GM23338 (cell line): Measurements from ENCODE around the gene MCTP1.

Experiments used
- CREB1 ChIP-seq: fragments of 250-450 bp; sonication (Bioruptor Pico); IDR thresholded peaks from 2 replicates; pipeline ENCODE4 v1.5.0; 2020; ENCODE audit warnings: low read depth, mild to moderate bottlenecking, moderate library complexity
- EZH2 ChIP-seq: fragments of 200-600 bp; sonication (generic); IDR thresholded peaks from one replicate; pipeline ENCODE4 v1.8.0; 2017; ENCODE audit warnings: antibody characterized with exemption, mild to moderate bottlenecking, low read depth; ENCODE audit not compliant: unreplicated experiment
- EZH2phosphoT487 ChIP-seq: fragments of 200-600 bp; sonication (generic); IDR thresholded peaks from one replicate; pipeline ENCODE4 v1.8.1; 2018; ENCODE audit warnings: antibody characterized with exemption; ENCODE audit not compliant: unreplicated experiment
- JUNB ChIP-seq: IDR thresholded peaks from one replicate; pipeline ENCODE4 v1.6.1; 2016; ENCODE audit warnings: antibody characterized with exemption; ENCODE audit not compliant: unreplicated experiment
- NANOG ChIP-seq: IDR thresholded peaks from 2 replicates; pipeline ENCODE4 v1.6.1; 2016; ENCODE audit warnings: antibody characterized with exemption, borderline replicate concordance
- POLR2AphosphoS5 ChIP-seq: IDR thresholded peaks from 2 replicates; pipeline ENCODE4 v1.6.1; 2016; ENCODE audit warnings: antibody characterized with exemption, low read depth
- STAT1 ChIP-seq: IDR thresholded peaks from one replicate; pipeline ENCODE4 v1.6.1; 2016; ENCODE audit warnings: antibody characterized with exemption; ENCODE audit not compliant: unreplicated experiment
- ZNF114 ChIP-seq: fragments of 250-450 bp; sonication (Bioruptor Pico); IDR thresholded peaks from 2 replicates; pipeline ENCODE4 v1.5.0; 2020; ENCODE audit warnings: mild to moderate bottlenecking, moderate library complexity
- TF ChIP-seq, protein P1 (sequence below), 2 experiments: fragments of 200-600 bp in 1 of 2; sonication (generic) in 1 of 2; conservative IDR thresholded peaks; 2 replicates each; pipeline versions ENCODE4 v1.5.1 to v1.6.1; 2016 to 2017; ENCODE audit warnings: antibody characterized with exemption in 2 of 2, low read depth in 2 of 2, mild to moderate bottlenecking in 2 of 2, moderate library complexity in 1 of 2
- TF ChIP-seq, protein P2 (sequence below): IDR thresholded peaks from one replicate; pipeline ENCODE4 v1.6.1; 2018; ENCODE audit warnings: antibody characterized with exemption; ENCODE audit not compliant: unreplicated experiment
- TF ChIP-seq, protein P3 (sequence below): fragments of 250-450 bp; sonication (Bioruptor Pico); IDR thresholded peaks from 2 replicates; pipeline ENCODE4 v1.5.0; 2020; ENCODE audit warnings: mild to moderate bottlenecking, moderate library complexity

DNA sequence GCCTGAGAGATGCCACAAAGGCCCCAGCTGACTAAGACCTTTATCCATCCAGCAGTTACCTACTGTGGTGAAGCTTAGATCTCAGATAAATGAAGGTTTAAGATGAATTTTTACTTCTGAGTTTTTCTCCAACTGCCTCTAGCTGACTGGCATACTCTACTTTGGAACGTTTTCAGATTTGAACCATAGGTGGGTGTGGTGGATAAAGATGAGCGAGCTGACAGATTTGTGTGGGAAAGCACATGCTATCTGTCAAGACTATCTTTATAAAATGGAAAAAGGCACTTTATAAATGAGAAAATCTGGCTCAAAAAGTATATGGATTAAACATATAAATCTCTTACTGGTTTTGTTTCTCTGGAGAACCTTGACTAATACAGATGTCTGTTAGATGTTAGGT lies 160.8 kb downstream of the MCTP1 start:
- TF ChIP-seq POLR2AphosphoS5 (no peak), CREB1 (CRISPR knock-in tag) (no peak), EZH2 (no peak), NANOG (no peak), ZNF114 (CRISPR knock-in tag) (no peak), EZH2phosphoT487 (no peak), JUNB (no peak), STAT1 (no peak)
- TF ChIP-seq, protein P1, sequence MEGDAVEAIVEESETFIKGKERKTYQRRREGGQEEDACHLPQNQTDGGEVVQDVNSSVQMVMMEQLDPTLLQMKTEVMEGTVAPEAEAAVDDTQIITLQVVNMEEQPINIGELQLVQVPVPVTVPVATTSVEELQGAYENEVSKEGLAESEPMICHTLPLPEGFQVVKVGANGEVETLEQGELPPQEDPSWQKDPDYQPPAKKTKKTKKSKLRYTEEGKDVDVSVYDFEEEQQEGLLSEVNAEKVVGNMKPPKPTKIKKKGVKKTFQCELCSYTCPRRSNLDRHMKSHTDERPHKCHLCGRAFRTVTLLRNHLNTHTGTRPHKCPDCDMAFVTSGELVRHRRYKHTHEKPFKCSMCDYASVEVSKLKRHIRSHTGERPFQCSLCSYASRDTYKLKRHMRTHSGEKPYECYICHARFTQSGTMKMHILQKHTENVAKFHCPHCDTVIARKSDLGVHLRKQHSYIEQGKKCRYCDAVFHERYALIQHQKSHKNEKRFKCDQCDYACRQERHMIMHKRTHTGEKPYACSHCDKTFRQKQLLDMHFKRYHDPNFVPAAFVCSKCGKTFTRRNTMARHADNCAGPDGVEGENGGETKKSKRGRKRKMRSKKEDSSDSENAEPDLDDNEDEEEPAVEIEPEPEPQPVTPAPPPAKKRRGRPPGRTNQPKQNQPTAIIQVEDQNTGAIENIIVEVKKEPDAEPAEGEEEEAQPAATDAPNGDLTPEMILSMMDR (conservative IDR thresholded peaks at IDR 0.05; ENCODE audit: low read depth in 2 of 2), result no peak
- TF ChIP-seq, protein P2, sequence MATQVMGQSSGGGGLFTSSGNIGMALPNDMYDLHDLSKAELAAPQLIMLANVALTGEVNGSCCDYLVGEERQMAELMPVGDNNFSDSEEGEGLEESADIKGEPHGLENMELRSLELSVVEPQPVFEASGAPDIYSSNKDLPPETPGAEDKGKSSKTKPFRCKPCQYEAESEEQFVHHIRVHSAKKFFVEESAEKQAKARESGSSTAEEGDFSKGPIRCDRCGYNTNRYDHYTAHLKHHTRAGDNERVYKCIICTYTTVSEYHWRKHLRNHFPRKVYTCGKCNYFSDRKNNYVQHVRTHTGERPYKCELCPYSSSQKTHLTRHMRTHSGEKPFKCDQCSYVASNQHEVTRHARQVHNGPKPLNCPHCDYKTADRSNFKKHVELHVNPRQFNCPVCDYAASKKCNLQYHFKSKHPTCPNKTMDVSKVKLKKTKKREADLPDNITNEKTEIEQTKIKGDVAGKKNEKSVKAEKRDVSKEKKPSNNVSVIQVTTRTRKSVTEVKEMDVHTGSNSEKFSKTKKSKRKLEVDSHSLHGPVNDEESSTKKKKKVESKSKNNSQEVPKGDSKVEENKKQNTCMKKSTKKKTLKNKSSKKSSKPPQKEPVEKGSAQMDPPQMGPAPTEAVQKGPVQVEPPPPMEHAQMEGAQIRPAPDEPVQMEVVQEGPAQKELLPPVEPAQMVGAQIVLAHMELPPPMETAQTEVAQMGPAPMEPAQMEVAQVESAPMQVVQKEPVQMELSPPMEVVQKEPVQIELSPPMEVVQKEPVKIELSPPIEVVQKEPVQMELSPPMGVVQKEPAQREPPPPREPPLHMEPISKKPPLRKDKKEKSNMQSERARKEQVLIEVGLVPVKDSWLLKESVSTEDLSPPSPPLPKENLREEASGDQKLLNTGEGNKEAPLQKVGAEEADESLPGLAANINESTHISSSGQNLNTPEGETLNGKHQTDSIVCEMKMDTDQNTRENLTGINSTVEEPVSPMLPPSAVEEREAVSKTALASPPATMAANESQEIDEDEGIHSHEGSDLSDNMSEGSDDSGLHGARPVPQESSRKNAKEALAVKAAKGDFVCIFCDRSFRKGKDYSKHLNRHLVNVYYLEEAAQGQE, result no peak
- TF ChIP-seq, protein P3, sequence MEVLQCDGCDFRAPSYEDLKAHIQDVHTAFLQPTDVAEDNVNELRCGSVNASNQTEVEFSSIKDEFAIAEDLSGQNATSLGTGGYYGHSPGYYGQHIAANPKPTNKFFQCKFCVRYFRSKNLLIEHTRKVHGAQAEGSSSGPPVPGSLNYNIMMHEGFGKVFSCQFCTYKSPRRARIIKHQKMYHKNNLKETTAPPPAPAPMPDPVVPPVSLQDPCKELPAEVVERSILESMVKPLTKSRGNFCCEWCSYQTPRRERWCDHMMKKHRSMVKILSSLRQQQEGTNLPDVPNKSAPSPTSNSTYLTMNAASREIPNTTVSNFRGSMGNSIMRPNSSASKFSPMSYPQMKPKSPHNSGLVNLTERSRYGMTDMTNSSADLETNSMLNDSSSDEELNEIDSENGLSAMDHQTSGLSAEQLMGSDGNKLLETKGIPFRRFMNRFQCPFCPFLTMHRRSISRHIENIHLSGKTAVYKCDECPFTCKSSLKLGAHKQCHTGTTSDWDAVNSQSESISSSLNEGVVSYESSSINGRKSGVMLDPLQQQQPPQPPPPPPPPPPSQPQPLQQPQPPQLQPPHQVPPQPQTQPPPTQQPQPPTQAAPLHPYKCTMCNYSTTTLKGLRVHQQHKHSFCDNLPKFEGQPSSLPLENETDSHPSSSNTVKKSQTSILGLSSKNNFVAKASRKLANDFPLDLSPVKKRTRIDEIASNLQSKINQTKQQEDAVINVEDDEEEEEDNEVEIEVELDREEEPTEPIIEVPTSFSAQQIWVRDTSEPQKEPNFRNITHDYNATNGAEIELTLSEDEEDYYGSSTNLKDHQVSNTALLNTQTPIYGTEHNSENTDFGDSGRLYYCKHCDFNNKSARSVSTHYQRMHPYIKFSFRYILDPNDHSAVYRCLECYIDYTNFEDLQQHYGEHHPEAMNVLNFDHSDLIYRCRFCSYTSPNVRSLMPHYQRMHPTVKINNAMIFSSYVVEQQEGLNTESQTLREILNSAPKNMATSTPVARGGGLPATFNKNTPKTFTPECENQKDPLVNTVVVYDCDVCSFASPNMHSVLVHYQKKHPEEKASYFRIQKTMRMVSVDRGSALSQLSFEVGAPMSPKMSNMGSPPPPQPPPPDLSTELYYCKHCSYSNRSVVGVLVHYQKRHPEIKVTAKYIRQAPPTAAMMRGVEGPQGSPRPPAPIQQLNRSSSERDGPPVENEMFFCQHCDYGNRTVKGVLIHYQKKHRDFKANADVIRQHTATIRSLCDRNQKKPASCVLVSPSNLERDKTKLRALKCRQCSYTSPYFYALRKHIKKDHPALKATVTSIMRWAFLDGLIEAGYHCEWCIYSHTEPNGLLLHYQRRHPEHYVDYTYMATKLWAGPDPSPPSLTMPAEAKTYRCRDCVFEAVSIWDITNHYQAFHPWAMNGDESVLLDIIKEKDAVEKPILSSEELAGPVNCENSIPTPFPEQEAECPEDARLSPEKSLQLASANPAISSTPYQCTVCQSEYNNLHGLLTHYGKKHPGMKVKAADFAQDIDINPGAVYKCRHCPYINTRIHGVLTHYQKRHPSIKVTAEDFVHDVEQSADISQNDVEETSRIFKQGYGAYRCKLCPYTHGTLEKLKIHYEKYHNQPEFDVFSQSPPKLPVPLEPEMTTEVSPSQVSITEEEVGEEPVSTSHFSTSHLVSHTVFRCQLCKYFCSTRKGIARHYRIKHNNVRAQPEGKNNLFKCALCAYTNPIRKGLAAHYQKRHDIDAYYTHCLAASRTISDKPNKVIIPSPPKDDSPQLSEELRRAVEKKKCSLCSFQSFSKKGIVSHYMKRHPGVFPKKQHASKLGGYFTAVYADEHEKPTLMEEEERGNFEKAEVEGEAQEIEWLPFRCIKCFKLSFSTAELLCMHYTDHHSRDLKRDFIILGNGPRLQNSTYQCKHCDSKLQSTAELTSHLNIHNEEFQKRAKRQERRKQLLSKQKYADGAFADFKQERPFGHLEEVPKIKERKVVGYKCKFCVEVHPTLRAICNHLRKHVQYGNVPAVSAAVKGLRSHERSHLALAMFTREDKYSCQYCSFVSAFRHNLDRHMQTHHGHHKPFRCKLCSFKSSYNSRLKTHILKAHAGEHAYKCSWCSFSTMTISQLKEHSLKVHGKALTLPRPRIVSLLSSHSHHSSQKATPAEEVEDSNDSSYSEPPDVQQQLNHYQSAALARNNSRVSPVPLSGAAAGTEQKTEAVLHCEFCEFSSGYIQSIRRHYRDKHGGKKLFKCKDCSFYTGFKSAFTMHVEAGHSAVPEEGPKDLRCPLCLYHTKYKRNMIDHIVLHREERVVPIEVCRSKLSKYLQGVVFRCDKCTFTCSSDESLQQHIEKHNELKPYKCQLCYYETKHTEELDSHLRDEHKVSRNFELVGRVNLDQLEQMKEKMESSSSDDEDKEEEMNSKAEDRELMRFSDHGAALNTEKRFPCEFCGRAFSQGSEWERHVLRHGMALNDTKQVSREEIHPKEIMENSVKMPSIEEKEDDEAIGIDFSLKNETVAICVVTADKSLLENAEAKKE (CRISPR knock-in tag), result no peak
